AG04450 (cell line): ENCODE data around the gene MIER1. TPM values are rescaled to one million over a fixed set of nuclear protein-coding genes. Genes with fewer than 3 reads are reported as not detected.

ENCODE experiments used
- CTCF ChIA-PET: fragments of 300-600, 350-600 bp; formaldehyde crosslinking; extraction: SDS; loops from one replicate; lab custom pipeline; 2022; ENCODE audit warnings: antibody characterized with exemption, inconsistent platforms; lab: Charles Lee
- POLR2A ChIA-PET: fragments of 350-600 bp; formaldehyde crosslinking; extraction: SDS; loops from one replicate; lab custom pipeline; 2021; ENCODE audit warnings: antibody characterized with exemption, inconsistent platforms; lab: Yijun Ruan, JAX
- DNase-seq: peaks from one replicate; pipeline ENCODE4 v3.0.0-alpha.2; 2011; ENCODE audit warnings: low read depth, low spot score
- H3K27ac ChIP-seq: one replicate; pipeline ENCODE4 v1.5.1; 2012; ENCODE audit warnings: low read depth, low read length, control low read depth
- H3K27me3 ChIP-seq: one replicate; pipeline ENCODE4 v1.6.0; 2012; ENCODE audit warnings: low read length; ENCODE audit not compliant: control insufficient read depth, insufficient read depth
- H3K4me3 ChIP-seq: 2 replicates; pipeline ENCODE4 v1.5.1; 2011; ENCODE audit warnings: mild to moderate bottlenecking, low read depth, low read length, control low read depth
- H3K9me3 ChIP-seq: 2 replicates; pipeline ENCODE4 v1.5.1; 2012; ENCODE audit warnings: low read length; ENCODE audit not compliant: control insufficient read depth, insufficient read depth
- CTCF ChIP-seq: IDR thresholded peaks from 2 replicates; pipeline ENCODE4 v1.5.1; 2011; ENCODE audit warnings: low read depth, low read length, control low read depth, inconsistent platforms
- polyA plus RNA-seq: library from polyadenylated mRNA; depleted of rRNA; stranded (reverse); fragments of >200 nt; gene quantifications from 2 replicates; pipeline ENCODE4 v1.2.3, GENCODE V29; 2011

The MIER1 gene
- polyA plus RNA-seq, 1 experiment = 23.6 TPM

GRCh38 chr1:66932291-66932690 is 7.5 kb downstream of the MIER1 start:
- CTCF ChIA-PET = interaction anchor here (0.6 to 1.2 kb wide), 2 partner anchors 25 to 63 kb away, joined by 3 read pairs; no protein-coding TSS in a partner anchor
- H3K4me3 ChIP-seq = no peak overlapping the region; the same call in 1 of the 2 replicates
- H3K9me3 ChIP-seq = no peaks in the 10 kb centered on the region; the same call in 1 of the 2 replicates
- no peak for TF ChIP-seq CTCF
- DNase-seq = no peak
- H3K27ac ChIP-seq = no peak overlapping the region
- no peaks in the 10 kb centered on the region for H3K27me3 ChIP-seq
- POLR2A ChIA-PET = no interaction called here

- Histone ChIP-seq H3K9me3 (no peaks in the 10 kb centered on the region; the same call in 1 of the 2 replicates), H3K27me3 (no peaks in the 10 kb centered on the region), H3K4me3 (peak overlapping the region; percentile 34), H3K27ac (no peak overlapping the region)
- CTCF ChIA-PET = interaction anchor here (1.5 kb wide), 1 partner anchor 215 kb away, joined by 3 read pairs; no protein-coding TSS in a partner anchor
- TF ChIP-seq CTCF = no peak
- no peak for DNase-seq
- POLR2A ChIA-PET = interaction anchor here (0.6 to 1.5 kb wide), 2 partner anchors 9 to 18 kb away, joined by 3 to 5 read pairs; partner anchors contain the start of genes DNAI4 and MIER1
Measured at GRCh38 chr1:66933887-66934700, 9.3 kb downstream of the MIER1 start.

- CTCF ChIA-PET = no interaction called here
Measured at GRCh38 chr1:66937529-66938234, 12.9 kb downstream of the MIER1 start.

GRCh38 chr1:66938613-66939012 is 13.8 kb downstream of the MIER1 start:
- H3K4me3 ChIP-seq = no peak overlapping the region
- TF ChIP-seq CTCF = no peak
- no peaks in the 10 kb centered on the region for H3K9me3 ChIP-seq
- CTCF ChIA-PET = no interaction called here
- DNase-seq = no peak
- POLR2A ChIA-PET = interaction anchor here (0.6 to 1.6 kb wide), 2 partner anchors 9 to 12 kb away, joined by 3 to 8 read pairs; no protein-coding TSS in a partner anchor
- H3K27ac ChIP-seq = no peak overlapping the region
- no peaks in the 10 kb centered on the region for H3K27me3 ChIP-seq

More at GRCh38 chr1:66937529-66938234, 12.9 kb downstream of the MIER1 start:
- Histone ChIP-seq H3K27me3 (no peaks in the 10 kb centered on the region), H3K9me3 (no peaks in the 10 kb centered on the region), H3K27ac (no peak overlapping the region), H3K4me3 (no peak overlapping the region)
- POLR2A ChIA-PET = interaction anchor here (0.6 to 1.6 kb wide), 2 partner anchors 8 to 11 kb away, joined by 3 to 8 read pairs; no protein-coding TSS in a partner anchor
- no peak for DNase-seq
- no peak for TF ChIP-seq CTCF

- CTCF ChIA-PET = no interaction called here
- no peak overlapping the region for H3K4me3 ChIP-seq
- no peak for DNase-seq
- no peaks in the 10 kb centered on the region for H3K27me3 ChIP-seq
- TF ChIP-seq CTCF = no peak
- H3K9me3 ChIP-seq = no peaks in the 10 kb centered on the region
- no peak overlapping the region for H3K27ac ChIP-seq
- POLR2A ChIA-PET = no interaction called here
Measured at GRCh38 chr1:66940981-66941380, 16.2 kb downstream of the MIER1 start.
